MM.1S (cell line): ENCODE measurements around the gene MOSMO.

Experiments
- CTCF ChIP-seq: fragments of 300-600 bp; sonication (generic); IDR thresholded peaks from 2 replicates; pipeline ENCODE4 v1.5.1; 2016; ENCODE audit warnings: antibody characterized with exemption, low read length, mixed read lengths
- EZH2phosphoT487 ChIP-seq: fragments of 300-600 bp; sonication (generic); IDR thresholded peaks from 2 replicates; pipeline ENCODE4 v1.6.1; 2018; ENCODE audit warnings: antibody characterized with exemption, low read length

- TF ChIP-seq EZH2phosphoT487 (no peak), CTCF (no peak)
Observed at GRCh38 chr16:22063888-22064467, 56.1 kb downstream of the MOSMO start.
